ENCODE measurements around the gene SH3BP2.

DNA sequence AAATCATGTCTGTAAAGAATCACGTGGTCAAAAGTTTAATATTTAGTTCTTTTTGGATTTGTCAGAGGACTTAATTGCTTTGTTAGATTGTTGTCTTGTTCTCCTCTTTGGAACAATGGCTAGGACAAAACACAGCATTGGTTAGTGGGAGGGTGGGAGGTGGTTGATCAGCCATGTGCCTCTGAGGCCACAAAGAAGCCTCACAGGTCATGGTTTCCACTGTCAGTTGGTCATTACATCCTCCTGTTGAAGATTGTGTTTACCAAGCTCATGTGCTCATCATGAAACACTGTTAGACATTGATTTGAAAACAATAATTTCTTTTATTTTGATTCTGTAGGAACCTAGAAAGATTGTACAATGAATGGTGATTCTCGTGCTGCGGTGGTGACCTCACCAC, 82.7 kb downstream of the SH3BP2 start:
- TF ChIP-seq, protein P1, sequence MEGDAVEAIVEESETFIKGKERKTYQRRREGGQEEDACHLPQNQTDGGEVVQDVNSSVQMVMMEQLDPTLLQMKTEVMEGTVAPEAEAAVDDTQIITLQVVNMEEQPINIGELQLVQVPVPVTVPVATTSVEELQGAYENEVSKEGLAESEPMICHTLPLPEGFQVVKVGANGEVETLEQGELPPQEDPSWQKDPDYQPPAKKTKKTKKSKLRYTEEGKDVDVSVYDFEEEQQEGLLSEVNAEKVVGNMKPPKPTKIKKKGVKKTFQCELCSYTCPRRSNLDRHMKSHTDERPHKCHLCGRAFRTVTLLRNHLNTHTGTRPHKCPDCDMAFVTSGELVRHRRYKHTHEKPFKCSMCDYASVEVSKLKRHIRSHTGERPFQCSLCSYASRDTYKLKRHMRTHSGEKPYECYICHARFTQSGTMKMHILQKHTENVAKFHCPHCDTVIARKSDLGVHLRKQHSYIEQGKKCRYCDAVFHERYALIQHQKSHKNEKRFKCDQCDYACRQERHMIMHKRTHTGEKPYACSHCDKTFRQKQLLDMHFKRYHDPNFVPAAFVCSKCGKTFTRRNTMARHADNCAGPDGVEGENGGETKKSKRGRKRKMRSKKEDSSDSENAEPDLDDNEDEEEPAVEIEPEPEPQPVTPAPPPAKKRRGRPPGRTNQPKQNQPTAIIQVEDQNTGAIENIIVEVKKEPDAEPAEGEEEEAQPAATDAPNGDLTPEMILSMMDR (conservative IDR thresholded peaks at IDR 0.05) = no peak
- no peak for TF ChIP-seq EZH2 (IDR thresholded peaks at IDR 0.05; ENCODE audit: low read depth)

All from PC-9 (cell line).